Embryonic facial prominence (tissue), 1 donor: ENCODE data around the gene LNX1.

Experiments used
- DNase-seq: peaks from one replicate; pipeline ENCODE4 v3.0.0-alpha.2; 2016; ENCODE audit errors: extremely low spot score

The LNX1 gene

GRCh38 chr4:53599632-53600031 is 8.3 kb upstream of the LNX1 start:
- no peak for DNase-seq

GRCh38 chr4:53598901-53599300 is 7.6 kb upstream of the LNX1 start:
- no peak for DNase-seq

- DNase-seq, result no peak
Measured at GRCh38 chr4:53598483-53598882, 7.2 kb upstream of the LNX1 start.

- DNase-seq, result no peak
Measured at GRCh38 chr4:53596901-53597300, 5.6 kb upstream of the LNX1 start.

- DNase-seq, result no peak
Measured at GRCh38 chr4:53595834-53596233, 4.5 kb upstream of the LNX1 start.

GRCh38 chr4:53595204-53595603 is 3.9 kb upstream of the LNX1 start:
- no peak for DNase-seq

- no peak for DNase-seq
Measured at GRCh38 chr4:53593765-53594164, 2.5 kb upstream of the LNX1 start.

- DNase-seq, result peak; percentile 29
Measured at GRCh38 chr4:53592686-53593501, 1.6 kb upstream of the LNX1 start.

- no peak for DNase-seq
Measured at GRCh38 chr4:53592122-53592521, 836 bp upstream of the LNX1 start.

GRCh38 chr4:53590187-53590586 is 1.1 kb downstream of the LNX1 start:
- no peak for DNase-seq

- DNase-seq, result no peak
Measured at GRCh38 chr4:53589511-53589910, 1.8 kb downstream of the LNX1 start.

GRCh38 chr4:53587135-53587534 is 4.2 kb downstream of the LNX1 start:
- DNase-seq, result no peak

- DNase-seq, result no peak
Measured at GRCh38 chr4:53586121-53586816, 5.0 kb downstream of the LNX1 start.

- DNase-seq, result no peak
Measured at GRCh38 chr4:53584658-53585057, 6.6 kb downstream of the LNX1 start.

- DNase-seq, result no peak
Measured at GRCh38 chr4:53583513-53583912, 7.8 kb downstream of the LNX1 start.

GRCh38 chr4:53582194-53582593 is 9.1 kb downstream of the LNX1 start:
- no peak for DNase-seq

- DNase-seq, result no peak
Measured at GRCh38 chr4:53580274-53580673, 11.0 kb downstream of the LNX1 start.

GRCh38 chr4:53579826-53580225 is 11.5 kb downstream of the LNX1 start:
- DNase-seq, result no peak

GRCh38 chr4:53576676-53577372 is 14.5 kb downstream of the LNX1 start:
- no peak for DNase-seq

- no peak for DNase-seq
Measured at GRCh38 chr4:53576071-53576617, 15.1 kb downstream of the LNX1 start.

GRCh38 chr4:53575552-53575951 is 15.7 kb downstream of the LNX1 start:
- DNase-seq, result no peak

- no peak for DNase-seq
Measured at GRCh38 chr4:53574528-53574927, 16.8 kb downstream of the LNX1 start.
